Panc1 (cell line): ENCODE results near the gene CD244. TPM values are rescaled to one million over a fixed set of nuclear protein-coding genes. Genes with fewer than 3 reads are reported as not detected.

ENCODE experiments used
- ATAC-seq: fragments of 200-7000 bp; cut with Tn5 transposase; 2 replicates; pipeline ENCODE4 v1.9.1; 2020; ENCODE audit warnings: mild to moderate bottlenecking, moderate library complexity
- BruUV-seq: library from RNA; stranded (reverse); fragments of 400-500 nt; replicated peaks from 2 replicates; lab custom pipeline; 2021; lab: Mats Ljungman, UMichigan
- CTCF ChIA-PET: fragments of 300-600 bp; sonication (Branson Sonifier 250); formaldehyde crosslinking; loops from one replicate; lab custom pipeline; 2022; ENCODE audit warnings: antibody characterized with exemption; lab: Charles Lee
- POLR2A ChIA-PET: fragments of 300-600 bp; sonication (Branson Sonifier 250); formaldehyde crosslinking; loops from one replicate; lab custom pipeline; 2022; ENCODE audit warnings: antibody characterized with exemption; lab: Charles Lee
- DNase-seq: peaks from one replicate; pipeline ENCODE4 v3.0.0-alpha.2; 2010; ENCODE audit warnings: low read depth, low spot score
- H3K27ac ChIP-seq: 2 replicates; pipeline ENCODE4 v1.5.1; 2011; ENCODE audit warnings: mild to moderate bottlenecking, low read length, inconsistent platforms
- H3K27me3 ChIP-seq: fragments of 200-500 bp; sonication (Bioruptor generic); 2 replicates; pipeline ENCODE4 v1.6.0; 2014; ENCODE audit warnings: low read length, inconsistent platforms; ENCODE audit not compliant: control insufficient read depth, insufficient read depth
- H3K36me3 ChIP-seq: fragments of 200-500 bp; sonication (Bioruptor generic); 2 replicates; pipeline ENCODE4 v1.5.1; 2014; ENCODE audit warnings: inconsistent platforms, mild to moderate bottlenecking, low read length, moderate library complexity; ENCODE audit not compliant: control insufficient read depth, insufficient read depth
- H3K4me1 ChIP-seq: 2 replicates; pipeline ENCODE4 v1.5.1; 2011; ENCODE audit warnings: inconsistent platforms, mild to moderate bottlenecking, low read length, moderate library complexity; ENCODE audit not compliant: control insufficient read depth, insufficient read depth
- H3K4me3 ChIP-seq, 2 experiments: 2 replicates each; pipeline ENCODE4 v1.5.1; 2011 to 2012; ENCODE audit warnings: low read depth in 2 of 2, low read length in 2 of 2, mild to moderate bottlenecking in 2 of 2, inconsistent platforms in 1 of 2, moderate library complexity in 1 of 2
- H3K9me3 ChIP-seq: fragments of 200-500 bp; sonication (Bioruptor generic); 2 replicates; pipeline ENCODE4 v1.5.1; 2014; ENCODE audit warnings: low read depth, mild to moderate bottlenecking, inconsistent platforms, low read length, moderate library complexity; ENCODE audit not compliant: control insufficient read depth, insufficient read depth
- POLR2AphosphoS5 ChIP-seq: IDR thresholded peaks from 2 replicates; pipeline ENCODE4 v1.6.1; 2012; ENCODE audit warnings: mild to moderate bottlenecking, low read depth, low read length, moderate library complexity
- REST ChIP-seq, 2 experiments: IDR thresholded peaks; 2 replicates each; pipeline ENCODE4 v1.6.1; 2011 to 2012; ENCODE audit warnings: low read depth in 2 of 2, control low read depth in 1 of 2, low read length in 1 of 2, mild to moderate bottlenecking in 1 of 2, moderate library complexity in 1 of 2; ENCODE audit not compliant: insufficient read depth in 1 of 2
- SIN3A ChIP-seq: IDR thresholded peaks from 2 replicates; pipeline ENCODE4 v1.6.1; 2012; ENCODE audit warnings: low read depth, mild to moderate bottlenecking, low read length, moderate library complexity, borderline replicate concordance; ENCODE audit not compliant: insufficient read depth
- TCF7L2 ChIP-seq: IDR thresholded peaks from 2 replicates; pipeline ENCODE4 v1.6.1; 2011; ENCODE audit warnings: mild to moderate bottlenecking, low read depth, low read length, inconsistent platforms
- in situ Hi-C: cut with HindIII; loops from 2 replicates; pipeline ENCODE4 v1.10.0; 2016; ENCODE audit warnings: low sequenced_read_pairs, low pct_unique_long_range_greater_than_20kb
- intact Hi-C: fragments of 100-400 bp; cut with micrococcal nuclease; formaldehyde crosslinking; loops from one replicate; pipeline ENCODE4 v1.10.0; 2022; ENCODE audit not compliant: unreplicated experiment
- total RNA-seq: library from RNA; stranded (reverse); gene quantifications from one replicate; pipeline ENCODE4 v1.2.1, GENCODE V29; 2021; ENCODE audit not compliant: unreplicated experiment
- TF ChIP-seq, protein P1 (sequence below): fragments of 450-650 bp; IDR thresholded peaks from 2 replicates; pipeline ENCODE4 v1.5.1; 2017; ENCODE audit warnings: mild to moderate bottlenecking

The CD244 gene
- total RNA-seq, 1 experiment from 2014 or later = not detected

GRCh38 chr1:160799641-160800040 lies 63.0 kb downstream of the CD244 start:
- intact Hi-C loops = no loop called here
- Histone ChIP-seq H3K9me3 (no peaks in the 10 kb centered on the region), H3K4me3 (no peak overlapping the region), H3K27ac (no peak overlapping the region), H3K36me3 (no peaks in the 10 kb centered on the region), H3K27me3 (0 out of 2 replicates have a peak, but pooled peaks cover under 1% of the 10 kb centered on the region), H3K4me1 (no peaks in the 10 kb centered on the region)
- DNase-seq (no peak), ATAC-seq (no peak)
- in situ Hi-C loops = no loop called here
- POLR2A ChIA-PET = no interaction called here
- TF ChIP-seq REST (IDR thresholded peaks at IDR 0.05; ENCODE audit: insufficient read depth in 1 of 2, low read depth in 2 of 2, low read length in 1 of 2) (no peak), TCF7L2 (no peak), SIN3A (no peak), POLR2AphosphoS5 (no peak)
- TF ChIP-seq, protein P1, sequence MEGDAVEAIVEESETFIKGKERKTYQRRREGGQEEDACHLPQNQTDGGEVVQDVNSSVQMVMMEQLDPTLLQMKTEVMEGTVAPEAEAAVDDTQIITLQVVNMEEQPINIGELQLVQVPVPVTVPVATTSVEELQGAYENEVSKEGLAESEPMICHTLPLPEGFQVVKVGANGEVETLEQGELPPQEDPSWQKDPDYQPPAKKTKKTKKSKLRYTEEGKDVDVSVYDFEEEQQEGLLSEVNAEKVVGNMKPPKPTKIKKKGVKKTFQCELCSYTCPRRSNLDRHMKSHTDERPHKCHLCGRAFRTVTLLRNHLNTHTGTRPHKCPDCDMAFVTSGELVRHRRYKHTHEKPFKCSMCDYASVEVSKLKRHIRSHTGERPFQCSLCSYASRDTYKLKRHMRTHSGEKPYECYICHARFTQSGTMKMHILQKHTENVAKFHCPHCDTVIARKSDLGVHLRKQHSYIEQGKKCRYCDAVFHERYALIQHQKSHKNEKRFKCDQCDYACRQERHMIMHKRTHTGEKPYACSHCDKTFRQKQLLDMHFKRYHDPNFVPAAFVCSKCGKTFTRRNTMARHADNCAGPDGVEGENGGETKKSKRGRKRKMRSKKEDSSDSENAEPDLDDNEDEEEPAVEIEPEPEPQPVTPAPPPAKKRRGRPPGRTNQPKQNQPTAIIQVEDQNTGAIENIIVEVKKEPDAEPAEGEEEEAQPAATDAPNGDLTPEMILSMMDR = no peak
- CTCF ChIA-PET = no interaction called here
- BruUV-seq = no TSS peak

- CTCF ChIA-PET = no interaction called here
- DNase-seq = no peak
- intact Hi-C loops = no loop called here
- Histone ChIP-seq H3K4me3 (no peak overlapping the region), H3K27me3 (0 out of 2 replicates have a peak, but pooled peaks cover 2% of the 10 kb centered on the region), H3K36me3 (no peaks in the 10 kb centered on the region), H3K9me3 (no peaks in the 10 kb centered on the region), H3K27ac (no peak overlapping the region), H3K4me1 (no peaks in the 10 kb centered on the region)
- no peak for ATAC-seq
- POLR2A ChIA-PET = interaction anchor here (0.6 kb wide), 1 partner anchor 310 kb away, joined by 5 read pairs; no protein-coding TSS in a partner anchor
- no peak for TF ChIP-seq SIN3A
- TF ChIP-seq REST (IDR thresholded peaks at IDR 0.05; ENCODE audit: insufficient read depth in 1 of 2, low read depth in 2 of 2, low read length in 1 of 2) = no peak
- in situ Hi-C loops = no loop called here
- no TSS peak for BruUV-seq
Observed at GRCh38 chr1:160798439-160798838, 64.2 kb downstream of the CD244 start.
